Muscle of leg (tissue), 11 donors: ENCODE data around the gene ADAMTS14. TPM values are rescaled to one million over a fixed set of nuclear protein-coding genes. Genes with fewer than 3 reads are reported as not detected.
A peak's percentile ranks its signal among the peaks of the same experiment; 100 is the strongest.

Source experiments
- DNase-seq: peaks from one replicate; pipeline ENCODE4 v3.0.0; 2013
- H3K27ac ChIP-seq: one replicate; pipeline ENCODE4 v1.5.1; 2013; ENCODE audit warnings: mild to moderate bottlenecking, low read length, control low read depth
- H3K27me3 ChIP-seq: one replicate; pipeline ENCODE4 v1.6.1; 2013; ENCODE audit warnings: low read length; ENCODE audit not compliant: control insufficient read depth, insufficient read depth
- H3K36me3 ChIP-seq: one replicate; pipeline ENCODE4 v1.6.1; 2013; ENCODE audit warnings: low read length; ENCODE audit not compliant: control insufficient read depth, insufficient read depth
- H3K4me1 ChIP-seq: one replicate; pipeline ENCODE4 v1.6.1; 2013; ENCODE audit warnings: low read length; ENCODE audit not compliant: control insufficient read depth, insufficient read depth
- H3K4me3 ChIP-seq: one replicate; pipeline ENCODE4 v1.5.1; 2013; ENCODE audit warnings: low read length, control low read depth
- H3K9me3 ChIP-seq: replicated peaks from 2 replicates; pipeline ENCODE4 v1.6.1; 2013; ENCODE audit warnings: low read depth, low read length; ENCODE audit not compliant: control insufficient read depth
- WGBS: methylation state at CpG from one replicate; pipeline ENCODE4 v1.1.5; 2013; ENCODE audit warnings: missing lambda C conversion rate; ENCODE audit not compliant: insufficient coverage; 5-methylcytosine and 5-hydroxymethylcytosine counted together
- polyA plus RNA-seq, 8 donors: library from polyadenylated mRNA; unstranded; fragments of 120-200 nt; gene quantifications; one replicate each; pipeline versions ENCODE4 v1.2.1 to v1.2.3, GENCODE V29; 2013; ENCODE audit warnings: inconsistent platforms in 1 of 8, low replicate concordance in 1 of 8; ENCODE audit not compliant: insufficient read length in 8 of 8, insufficient read depth in 1 of 8
- total RNA-seq: library from RNA; stranded (reverse); fragments of 120-200 nt; gene quantifications from one replicate; pipeline ENCODE4 v1.2.4, GENCODE V29; 2013

The ADAMTS14 gene
- total and polyA plus RNA-seq, 9 donors, result 12.5 to 30.0 (median 20.0) TPM

DNA sequence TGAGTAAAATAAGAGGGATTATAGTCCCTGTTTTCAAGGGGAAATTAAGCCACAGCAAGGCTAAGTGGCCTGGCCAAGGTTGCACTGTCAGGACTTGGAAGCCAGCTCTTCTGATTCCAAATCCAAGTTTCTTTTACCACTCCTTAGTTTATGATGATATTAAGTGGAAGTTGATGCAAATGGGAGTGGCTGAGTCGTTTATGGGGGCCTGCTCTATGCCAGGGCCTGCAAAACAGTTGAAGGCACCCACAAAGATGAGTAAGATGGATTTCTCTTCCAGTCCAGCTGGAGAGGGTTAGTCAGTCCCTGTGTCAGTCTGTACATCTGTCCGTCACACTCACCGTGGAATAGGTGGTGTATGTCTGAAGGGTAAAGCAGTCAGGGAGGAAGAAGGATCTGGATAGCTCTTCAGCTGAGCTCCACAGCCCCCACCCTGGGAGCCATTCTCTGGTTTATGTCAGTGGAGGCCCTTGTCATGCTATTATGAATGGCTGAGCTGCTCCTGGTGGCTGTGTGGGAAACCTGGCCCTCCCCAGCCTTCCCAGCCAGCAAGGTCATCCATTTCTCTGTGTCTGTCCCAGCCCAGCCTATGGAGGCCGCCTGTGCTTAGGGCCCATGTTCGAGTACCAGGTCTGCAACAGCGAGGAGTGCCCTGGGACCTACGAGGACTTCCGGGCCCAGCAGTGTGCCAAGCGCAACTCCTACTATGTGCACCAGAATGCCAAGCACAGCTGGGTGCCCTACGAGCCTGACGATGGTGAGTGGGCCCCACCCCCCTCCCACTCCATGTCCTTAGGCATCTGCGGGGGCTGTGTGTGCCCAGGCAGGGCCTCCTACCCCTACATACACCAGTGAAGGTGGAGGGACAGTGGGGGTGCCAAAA lies 68.3 kb downstream of the ADAMTS14 start:
- H3K4me1 ChIP-seq, result peaks cover 48% of the 10 kb centered on the region
- H3K36me3 ChIP-seq, result peaks cover 53% of the 10 kb centered on the region
- no peak overlapping the region for H3K27ac ChIP-seq
- no peaks in the 10 kb centered on the region for H3K27me3 ChIP-seq
- no peak overlapping the region for H3K4me3 ChIP-seq
- peaks cover 4% of the 10 kb centered on the region for H3K9me3 ChIP-seq
- 74% methylated on average over 7 of the region's 12 CpGs for WGBS
- DNase-seq, result peak; percentile 72

DNA sequence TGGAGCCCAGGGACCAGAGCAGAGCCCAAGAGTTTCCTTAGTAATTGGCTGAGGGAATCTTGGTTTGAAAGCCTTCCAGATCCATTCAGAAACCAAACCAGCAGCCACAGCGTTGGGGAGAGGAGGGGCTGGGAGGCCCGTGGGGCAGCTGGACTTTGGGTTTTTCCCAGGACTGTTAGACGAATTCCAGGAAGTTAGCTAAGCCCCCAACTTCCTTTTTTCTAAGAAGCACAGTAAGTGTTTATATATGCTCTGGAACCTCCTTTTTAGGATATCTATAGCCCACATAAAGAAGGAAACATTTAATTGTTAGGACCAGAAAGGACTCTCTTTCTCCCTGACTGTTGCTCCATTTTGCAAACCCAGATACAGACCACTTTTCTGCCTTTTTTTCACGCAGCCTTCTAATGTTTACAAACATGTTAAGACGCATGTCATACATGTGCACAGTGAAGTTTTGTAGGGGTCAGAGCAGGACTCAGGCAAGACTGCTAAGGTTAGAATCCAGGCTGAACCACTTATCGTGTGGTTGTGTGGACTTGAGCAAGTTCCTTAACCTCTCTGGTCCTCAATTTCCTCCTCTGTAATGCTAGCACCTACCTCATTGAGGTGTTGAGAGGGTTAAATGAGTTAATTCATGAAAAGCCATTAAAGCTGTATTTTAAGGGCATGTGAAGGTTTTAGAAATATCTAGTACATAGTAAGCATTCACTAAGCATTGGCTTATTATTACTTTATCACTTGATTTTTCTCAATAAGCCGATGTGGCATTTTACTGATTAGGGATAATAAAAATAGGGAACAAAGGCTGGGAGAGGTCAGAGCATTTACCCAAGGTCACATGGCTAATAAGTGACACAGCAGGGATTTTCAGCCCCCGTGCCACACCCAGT lies 70.5 kb downstream of the ADAMTS14 start:
- Histone ChIP-seq H3K27ac (peak overlapping the region; percentile 93), H3K4me1 (peaks cover 62% of the 10 kb centered on the region), H3K4me3 (no peak overlapping the region), H3K36me3 (peaks cover 49% of the 10 kb centered on the region), H3K27me3 (no peaks in the 10 kb centered on the region), H3K9me3 (peaks cover 6% of the 10 kb centered on the region)
- DNase-seq, result peak; percentile 94
- WGBS, result 14% methylated on average over 1 of the region's 8 CpGs

GRCh38 chr10:70743430-70743788 lies 71.1 kb downstream of the ADAMTS14 start:
- H3K36me3 ChIP-seq, result peaks cover 49% of the 10 kb centered on the region
- H3K27ac ChIP-seq, result peak overlapping the region; percentile 93
- peaks cover 59% of the 10 kb centered on the region for H3K4me1 ChIP-seq
- DNase-seq, result no peak
- H3K9me3 ChIP-seq, result peaks cover 6% of the 10 kb centered on the region
- WGBS, result 78% methylated on average over 17 of the region's 17 CpGs
- H3K27me3 ChIP-seq, result no peaks in the 10 kb centered on the region
- H3K4me3 ChIP-seq, result no peak overlapping the region

- peaks cover 6% of the 10 kb centered on the region for H3K9me3 ChIP-seq
- H3K4me3 ChIP-seq, result no peak overlapping the region
- peaks cover 55% of the 10 kb centered on the region for H3K4me1 ChIP-seq
- H3K36me3 ChIP-seq, result peaks cover 45% of the 10 kb centered on the region
- no peak for DNase-seq
- peak overlapping the region; percentile 93 for H3K27ac ChIP-seq
- H3K27me3 ChIP-seq, result no peaks in the 10 kb centered on the region
- 91% methylated on average over 10 of the region's 13 CpGs for WGBS
Observed at GRCh38 chr10:70743879-70744278, 71.6 kb downstream of the ADAMTS14 start.

DNA sequence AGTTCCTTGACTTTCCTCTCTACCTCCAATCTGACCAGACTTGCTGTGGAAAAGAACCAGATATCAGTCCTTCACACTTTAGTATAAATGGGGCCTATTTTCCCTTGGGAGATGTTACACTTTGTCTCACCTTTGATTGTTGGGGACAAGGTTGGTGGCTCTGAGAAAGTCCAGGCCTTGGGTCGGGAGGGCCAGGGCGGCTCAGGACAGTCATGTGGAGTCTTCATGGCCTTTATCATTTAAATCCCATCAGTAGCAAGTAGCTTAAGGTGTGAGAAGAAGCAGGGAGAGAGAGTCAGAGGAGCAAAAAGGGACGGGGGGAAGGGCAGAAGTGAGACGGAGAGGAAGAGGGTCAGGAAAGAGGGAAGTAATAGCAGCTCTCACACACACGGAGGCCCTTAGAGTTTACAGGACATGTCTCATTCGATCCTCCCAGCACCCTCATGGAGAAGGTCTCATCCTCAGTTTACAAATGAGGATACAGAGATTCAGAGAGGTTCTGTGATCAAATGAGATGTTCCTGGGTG lies 72.4 kb downstream of the ADAMTS14 start:
- H3K9me3 ChIP-seq, result peaks cover 6% of the 10 kb centered on the region
- H3K27ac ChIP-seq, result no peak overlapping the region
- no CpG with 5 or more reads among the region's 6 CpGs for WGBS
- H3K4me3 ChIP-seq, result no peak overlapping the region
- peaks cover 51% of the 10 kb centered on the region for H3K36me3 ChIP-seq
- DNase-seq, result no peak
- H3K27me3 ChIP-seq, result no peaks in the 10 kb centered on the region
- H3K4me1 ChIP-seq, result peaks cover 48% of the 10 kb centered on the region

DNA sequence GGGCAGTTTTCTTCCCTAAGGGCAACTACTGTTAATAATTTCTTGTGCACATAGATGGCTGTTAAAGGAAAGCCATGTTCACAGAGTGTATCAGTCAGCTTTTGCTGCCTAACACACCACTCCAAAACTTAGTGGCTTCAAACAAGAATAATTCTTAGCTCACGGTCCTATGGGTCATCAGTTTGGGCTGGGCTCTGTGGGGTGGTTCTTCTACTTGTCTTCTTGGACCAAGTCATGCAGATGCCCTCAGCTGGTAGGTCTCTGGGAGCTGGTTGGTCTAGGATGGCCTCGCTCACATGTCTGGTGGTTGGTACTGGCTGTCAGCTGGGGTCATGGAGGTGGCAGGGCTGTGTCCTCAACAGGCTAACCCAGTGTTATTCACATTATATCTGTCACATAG lies 73.2 kb downstream of the ADAMTS14 start:
- Histone ChIP-seq H3K9me3 (peaks cover 6% of the 10 kb centered on the region), H3K27me3 (no peaks in the 10 kb centered on the region), H3K4me1 (peaks cover 46% of the 10 kb centered on the region), H3K4me3 (no peak overlapping the region), H3K36me3 (peaks cover 60% of the 10 kb centered on the region), H3K27ac (no peak overlapping the region)
- no peak for DNase-seq
- no CpG with 5 or more reads among the region's 2 CpGs for WGBS

DNA sequence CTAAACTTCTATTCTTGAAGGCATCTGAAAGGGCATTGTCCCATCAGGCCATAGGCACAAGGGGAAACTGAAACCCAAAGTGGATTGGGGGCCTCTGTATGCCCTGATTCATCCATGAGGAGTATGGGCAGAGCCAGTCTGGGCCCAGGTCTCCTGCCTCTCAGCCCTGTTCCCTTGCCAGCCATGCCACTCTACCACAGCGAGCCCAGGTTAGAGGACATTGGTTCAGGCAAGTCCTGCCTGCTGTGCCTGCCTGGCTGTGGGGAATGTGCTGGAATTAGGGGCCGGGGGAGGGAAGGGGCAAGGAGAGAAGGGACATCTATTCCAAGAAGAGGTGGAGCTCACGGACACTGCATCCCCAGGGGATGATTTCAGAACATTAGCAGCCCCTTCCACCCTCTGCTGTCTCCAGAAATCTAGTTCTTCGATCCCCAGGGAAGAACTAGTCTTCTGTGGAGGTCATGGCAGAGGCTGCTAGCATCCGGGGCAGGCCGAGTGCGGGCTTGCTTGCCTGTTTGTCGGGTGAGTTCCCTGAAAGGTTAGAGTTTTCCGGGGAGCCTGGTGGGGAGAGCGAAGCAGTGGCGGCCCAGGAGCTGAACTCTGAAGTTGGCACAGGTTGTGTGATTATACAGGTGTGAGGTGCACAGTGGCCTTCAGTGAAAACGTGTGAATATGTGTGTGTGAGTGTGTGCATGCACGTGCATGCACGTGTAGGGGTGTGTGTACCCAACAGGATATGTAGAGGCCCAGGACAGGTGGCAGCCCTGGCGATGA lies 75.1 kb downstream of the ADAMTS14 start:
- H3K9me3 ChIP-seq, result peaks cover 6% of the 10 kb centered on the region
- H3K4me3 ChIP-seq, result no peak overlapping the region
- H3K27ac ChIP-seq, result no peak overlapping the region
- H3K36me3 ChIP-seq, result peaks cover 66% of the 10 kb centered on the region
- WGBS, result 75% methylated on average over 12 of the region's 15 CpGs
- peak; percentile 44 for DNase-seq
- H3K27me3 ChIP-seq, result no peaks in the 10 kb centered on the region
- peaks cover 30% of the 10 kb centered on the region for H3K4me1 ChIP-seq

- Histone ChIP-seq H3K4me1 (peaks cover 25% of the 10 kb centered on the region), H3K4me3 (no peak overlapping the region), H3K36me3 (peaks cover 66% of the 10 kb centered on the region), H3K27ac (no peak overlapping the region), H3K9me3 (peaks cover 6% of the 10 kb centered on the region), H3K27me3 (no peaks in the 10 kb centered on the region)
- 100% methylated on average over 2 of the region's 3 CpGs for WGBS
- no peak for DNase-seq
Observed at GRCh38 chr10:70748305-70748704, 76.0 kb downstream of the ADAMTS14 start.

GRCh38 chr10:70748801-70749573 lies 76.7 kb downstream of the ADAMTS14 start:
- peaks cover 6% of the 10 kb centered on the region for H3K9me3 ChIP-seq
- no peak overlapping the region for H3K4me3 ChIP-seq
- no peak for DNase-seq
- WGBS, result 88% methylated on average over 3 of the region's 10 CpGs
- peaks cover 64% of the 10 kb centered on the region for H3K36me3 ChIP-seq
- H3K27me3 ChIP-seq, result no peaks in the 10 kb centered on the region
- peaks cover 25% of the 10 kb centered on the region for H3K4me1 ChIP-seq
- no peak overlapping the region for H3K27ac ChIP-seq
